OCI-LY1 (cell line): ENCODE measurements around the gene CC2D1A.

Experiments used
- H2AFZ ChIP-seq: fragments of 200-600 bp; sonication (generic), shearing (Covaris generic); 2 replicates; pipeline ENCODE4 v1.6.0; 2014; ENCODE audit warnings: antibody characterized with exemption, mild to moderate bottlenecking, low read length
- H3F3A ChIP-seq: fragments of 200-600 bp; sonication (generic), shearing (Covaris generic); 2 replicates; pipeline ENCODE4 v1.6.0; 2014; ENCODE audit warnings: mild to moderate bottlenecking, antibody characterized with exemption, low read length, moderate library complexity; ENCODE audit not compliant: insufficient read depth
- H3K27ac ChIP-seq: fragments of 200-600 bp; sonication (generic); 2 replicates; pipeline ENCODE4 v1.5.1; 2014; ENCODE audit warnings: low read length, mixed run types, mild to moderate bottlenecking, low read depth; ENCODE audit not compliant: poor library complexity, severe bottlenecking
- H3K27me3 ChIP-seq: fragments of 200-600 bp; sonication (generic); 2 replicates; pipeline ENCODE4 v1.6.0; 2014; ENCODE audit warnings: antibody characterized with exemption, mild to moderate bottlenecking, low read length, moderate library complexity; ENCODE audit not compliant: insufficient read depth
- H3K36me3 ChIP-seq: fragments of 200-600 bp; sonication (generic); 2 replicates; pipeline ENCODE4 v1.6.1; 2014; ENCODE audit warnings: mild to moderate bottlenecking, antibody characterized with exemption, low read length, moderate library complexity, mixed read lengths; ENCODE audit not compliant: insufficient read depth
- H3K4me1 ChIP-seq: fragments of 200-600 bp; sonication (generic); 2 replicates; pipeline ENCODE4 v1.5.1; 2014; ENCODE audit warnings: mild to moderate bottlenecking, low read length, moderate library complexity; ENCODE audit not compliant: insufficient read depth, severe bottlenecking
- H3K4me2 ChIP-seq: fragments of 200-600 bp; sonication (generic), shearing (Covaris generic); 2 replicates; pipeline ENCODE4 v1.6.1; 2014; ENCODE audit warnings: low read length
- H3K4me3 ChIP-seq: fragments of 200-600 bp; sonication (generic); 2 replicates; pipeline ENCODE4 v1.5.1; 2014; ENCODE audit warnings: low read length, low read depth, mild to moderate bottlenecking, mixed read lengths; ENCODE audit not compliant: poor library complexity, severe bottlenecking
- H3K79me2 ChIP-seq: fragments of 200-600 bp; shearing (Covaris generic); 2 replicates; pipeline ENCODE4 v1.6.1; 2016; ENCODE audit warnings: mixed run types, low read length, mixed read lengths; ENCODE audit not compliant: insufficient read depth
- H3K9ac ChIP-seq: fragments of 200-600 bp; sonication (generic), shearing (Covaris generic); 2 replicates; pipeline ENCODE4 v1.6.1; 2014; ENCODE audit warnings: mild to moderate bottlenecking, low read length, mixed read lengths
- H3K9me2 ChIP-seq: fragments of 200-600 bp; sonication (generic), shearing (Covaris generic); 2 replicates; pipeline ENCODE4 v1.6.1; 2014; ENCODE audit warnings: low read depth, mild to moderate bottlenecking, low read length, mixed read lengths
- H3K9me3 ChIP-seq: fragments of 200-600 bp; shearing (Covaris generic); 2 replicates; pipeline ENCODE4 v1.6.1; 2014; ENCODE audit warnings: low read length, mixed read lengths
- H4K20me1 ChIP-seq: fragments of 200-600 bp; sonication (generic), shearing (Covaris generic); 2 replicates; pipeline ENCODE4 v1.6.0; 2016; ENCODE audit warnings: mild to moderate bottlenecking, low read length; ENCODE audit not compliant: insufficient read depth
- CTCF ChIP-seq: fragments of 200-600 bp; sonication (generic), shearing (Covaris generic); IDR thresholded peaks from 2 replicates; pipeline ENCODE4 v1.5.1; 2017; ENCODE audit warnings: mild to moderate bottlenecking, antibody characterized with exemption, low read length, moderate library complexity, mixed read lengths
- EZH2 ChIP-seq: fragments of 200-600 bp; sonication (generic), shearing (Covaris generic); IDR thresholded peaks from 2 replicates; pipeline ENCODE4 v1.8.0; 2017; ENCODE audit warnings: borderline replicate concordance, mixed run types, mild to moderate bottlenecking, antibody characterized with exemption, low read length, moderate library complexity, mixed read lengths

Gene CC2D1A

GRCh38 chr19:13908674-13909073 lies 2.7 kb downstream of the CC2D1A start:
- Histone ChIP-seq H3K79me2 (no peaks in the 10 kb centered on the region), H3K4me1 (peaks cover 12% of the 10 kb centered on the region), H3K9me2 (no peaks in the 10 kb centered on the region), H4K20me1 (no peaks in the 10 kb centered on the region), H3K4me2 (no peak overlapping the region), H3K36me3 (peaks cover 35% of the 10 kb centered on the region), H3F3A (no peaks in the 10 kb centered on the region), H2AFZ (no peak overlapping the region), H3K9me3 (no peaks in the 10 kb centered on the region), H3K4me3 (no peak overlapping the region), H3K27me3 (no peaks in the 10 kb centered on the region), H3K9ac (no peak overlapping the region), H3K27ac (no peak overlapping the region)
- TF ChIP-seq EZH2: no peak
- TF ChIP-seq CTCF: no peak

- no peaks in the 10 kb centered on the region for H3K9me2 ChIP-seq
- H3F3A ChIP-seq: no peaks in the 10 kb centered on the region
- H3K79me2 ChIP-seq: no peaks in the 10 kb centered on the region
- no peak overlapping the region for H3K27ac ChIP-seq
- H3K9me3 ChIP-seq: no peaks in the 10 kb centered on the region
- H2AFZ ChIP-seq: no peak overlapping the region
- no peak overlapping the region for H3K9ac ChIP-seq
- peaks cover 12% of the 10 kb centered on the region for H3K4me1 ChIP-seq
- no peaks in the 10 kb centered on the region for H4K20me1 ChIP-seq
- TF ChIP-seq CTCF: no peak
- TF ChIP-seq EZH2: no peak
- H3K4me2 ChIP-seq: no peak overlapping the region
- peaks cover 39% of the 10 kb centered on the region for H3K36me3 ChIP-seq
- no peak overlapping the region for H3K4me3 ChIP-seq
- H3K27me3 ChIP-seq: no peaks in the 10 kb centered on the region
These were observed 3.4 kb downstream of the CC2D1A start for GRCh38 chr19:13909430-13909829.

- Histone ChIP-seq H4K20me1 (no peaks in the 10 kb centered on the region), H3F3A (no peaks in the 10 kb centered on the region), H3K36me3 (peaks cover 69% of the 10 kb centered on the region), H3K4me2 (no peak overlapping the region), H3K9me3 (no peaks in the 10 kb centered on the region), H3K9me2 (no peaks in the 10 kb centered on the region), H2AFZ (no peak overlapping the region), H3K4me1 (no peaks in the 10 kb centered on the region), H3K79me2 (no peaks in the 10 kb centered on the region), H3K4me3 (no peak overlapping the region), H3K27ac (no peak overlapping the region), H3K9ac (no peak overlapping the region), H3K27me3 (no peaks in the 10 kb centered on the region)
- TF ChIP-seq EZH2: no peak
- TF ChIP-seq CTCF: no peak
These were observed 7.4 kb downstream of the CC2D1A start for GRCh38 chr19:13913352-13913751.
